Endothelial cell of umbilical vein (primary cell): ENCODE measurements around the gene APCDD1L. TPM values are rescaled to one million over a fixed set of nuclear protein-coding genes. Genes with fewer than 3 reads are reported as not detected.

Source experiments
- BruUV-seq: library from RNA; stranded (reverse); fragments of 400-500 nt; replicated peaks from 2 replicates; lab custom pipeline; 2021; lab: Mats Ljungman, UMichigan
- CTCF ChIA-PET: fragments of 300-600, 350-600 bp; sonication (Branson Sonifier 250); formaldehyde crosslinking; loops from one replicate; lab custom pipeline; 2021; ENCODE audit warnings: antibody characterized with exemption, inconsistent platforms; lab: Charles Lee
- POLR2A ChIA-PET: fragments of 300-600, 350-600 bp; sonication (Branson Sonifier 250); formaldehyde crosslinking; loops from one replicate; lab custom pipeline; 2021; ENCODE audit warnings: antibody characterized with exemption, inconsistent platforms; lab: Charles Lee
- DNase-seq: peaks from one replicate; pipeline ENCODE4 v3.0.0-alpha.2; 2011; ENCODE audit warnings: low read depth, low spot score
- FAIRE-seq: peaks from 2 replicates; lab custom pipeline; 2011; peaks lifted over from hg19 to GRCh38; lab: Jason Lieb, UNC
- H2AFZ ChIP-seq: 2 replicates; pipeline ENCODE4 v1.6.0; 2012; ENCODE audit warnings: low read depth, low read length, control low read depth, inconsistent platforms
- H3K27ac ChIP-seq: 2 replicates; pipeline ENCODE4 v1.5.1; 2011; ENCODE audit warnings: low read depth, mild to moderate bottlenecking, control low read depth, low read length, moderate library complexity; ENCODE audit not compliant: insufficient read depth
- H3K27me3 ChIP-seq, 2 experiments: 2 replicates each; pipeline versions ENCODE4 v1.6.0 to v1.6.1; 2011; ENCODE audit warnings: low read length in 2 of 2, mixed read lengths in 1 of 2; ENCODE audit not compliant: control insufficient read depth in 2 of 2, insufficient read depth in 2 of 2
- H3K36me3 ChIP-seq, 2 experiments: 2 replicates in 1 of 2; 3 replicates in 1 of 2; pipeline ENCODE4 v1.5.1; 2011; ENCODE audit warnings: low read length in 2 of 2, mild to moderate bottlenecking in 1 of 2, moderate library complexity in 1 of 2; ENCODE audit not compliant: control insufficient read depth in 2 of 2, insufficient read depth in 2 of 2; ENCODE audit errors: extremely low read depth in 1 of 2
- H3K4me1 ChIP-seq: 3 replicates; pipeline ENCODE4 v1.5.1; 2011; ENCODE audit warnings: mild to moderate bottlenecking, low read length; ENCODE audit not compliant: control insufficient read depth, insufficient read depth; ENCODE audit errors: extremely low read depth
- H3K4me2 ChIP-seq: 2 replicates; pipeline ENCODE4 v1.6.1; 2011; ENCODE audit warnings: low read length, control low read depth, mixed read lengths; ENCODE audit not compliant: insufficient read depth
- H3K4me3 ChIP-seq, 3 experiments: fragments of 200-600 bp in 1 of 3; sonication (generic), shearing (Covaris generic) in 1 of 3; replicated peaks in 1 of 3; 2 replicates each; pipeline ENCODE4 v1.5.1; 2011 to 2016; ENCODE audit warnings: control low read depth in 3 of 3, low read length in 3 of 3, mild to moderate bottlenecking in 2 of 3, inconsistent platforms in 1 of 3, low read depth in 1 of 3, moderate library complexity in 1 of 3; ENCODE audit not compliant: insufficient read depth in 1 of 3
- H3K79me2 ChIP-seq: 2 replicates; pipeline ENCODE4 v1.6.0; 2012; ENCODE audit warnings: low read length, inconsistent platforms; ENCODE audit not compliant: control insufficient read depth, insufficient read depth
- H3K9ac ChIP-seq: replicated peaks from 2 replicates; pipeline ENCODE3; 2011; ENCODE audit warnings: low read length, control low read depth; ENCODE audit not compliant: insufficient read depth; ENCODE audit errors: extremely low read depth
- H3K9me1 ChIP-seq: replicated peaks from 3 replicates; pipeline ENCODE4 v1.6.0; 2011; ENCODE audit warnings: mild to moderate bottlenecking, low read length; ENCODE audit not compliant: control insufficient read depth, insufficient read depth; ENCODE audit errors: extremely low read depth
- H3K9me3 ChIP-seq: replicated peaks from 2 replicates; pipeline ENCODE4 v1.5.1; 2012; ENCODE audit warnings: low read length, inconsistent platforms; ENCODE audit not compliant: control insufficient read depth, insufficient read depth
- H4K20me1 ChIP-seq: replicated peaks from 2 replicates; pipeline ENCODE3; 2011; ENCODE audit warnings: mild to moderate bottlenecking, low read length; ENCODE audit not compliant: control insufficient read depth, insufficient read depth; ENCODE audit errors: extremely low read depth
- CTCF ChIP-seq, 2 donors: IDR thresholded peaks; 1 replicate in 1 of 2; 2 replicates in 1 of 2; pipeline ENCODE4 v1.5.1; 2011; ENCODE audit warnings: low read length in 2 of 2, mild to moderate bottlenecking in 2 of 2, moderate library complexity in 2 of 2, control low read depth in 1 of 2, inconsistent platforms in 1 of 2, low read depth in 1 of 2; ENCODE audit not compliant: insufficient read depth in 1 of 2; ENCODE audit errors: extremely low read depth in 1 of 2
- EZH2 ChIP-seq: IDR thresholded peaks from 2 replicates; pipeline ENCODE4 v1.6.1; 2012; ENCODE audit warnings: borderline replicate concordance, low read depth, mild to moderate bottlenecking, moderate library complexity, low read length, inconsistent platforms; ENCODE audit not compliant: severe bottlenecking
- FOS ChIP-seq: IDR thresholded peaks from 2 replicates; pipeline ENCODE4 v1.6.1; 2011; ENCODE audit warnings: mild to moderate bottlenecking, low read length, moderate library complexity, borderline replicate concordance; ENCODE audit not compliant: insufficient read depth
- GATA2 ChIP-seq: IDR thresholded peaks from 2 replicates; pipeline ENCODE4 v1.7.0; 2011; ENCODE audit warnings: low read depth, mild to moderate bottlenecking, moderate library complexity, mixed read lengths, low read length; ENCODE audit not compliant: insufficient read length, insufficient read depth
- JUN ChIP-seq: IDR thresholded peaks from 2 replicates; pipeline ENCODE4 v1.6.1; 2011; ENCODE audit warnings: borderline replicate concordance, low read depth; ENCODE audit not compliant: insufficient read length, insufficient read depth
- MAX ChIP-seq: IDR thresholded peaks from 2 replicates; pipeline ENCODE4 v1.6.1; 2011; ENCODE audit not compliant: insufficient read depth, insufficient read length
- MYC ChIP-seq: IDR thresholded peaks from one replicate; pipeline ENCODE4 v1.6.1; 2011; ENCODE audit warnings: mild to moderate bottlenecking, low read depth, low read length
- POLR2A ChIP-seq: IDR thresholded peaks from 2 replicates; pipeline ENCODE4 v1.6.1; 2012; ENCODE audit warnings: low read depth, mild to moderate bottlenecking, control low read depth, low read length
- POLR2AphosphoS5 ChIP-seq: IDR thresholded peaks from 2 replicates; pipeline ENCODE4 v1.6.1; 2012; ENCODE audit warnings: low read depth, mild to moderate bottlenecking, control low read depth, low read length, moderate library complexity; ENCODE audit not compliant: insufficient read depth
- dilution Hi-C: fragments of 300-500 bp; cut with MboI; formaldehyde crosslinking; loops from one replicate; pipeline ENCODE4 v1.15.0; 2019; ENCODE audit warnings: low sequenced_read_pairs; ENCODE audit not compliant: extremely low pct_ligation_motif_present
- intact Hi-C: fragments of 100-400 bp; cut with micrococcal nuclease; formaldehyde crosslinking; loops from one replicate; pipeline ENCODE4 v1.10.0; 2022
- polyA plus RNA-seq, 4 experiments: library from polyadenylated mRNA; depleted of rRNA in 3 of 4; stranded (reverse) in 3 of 4; unstranded in 1 of 4; fragments of >200 nt; gene quantifications; 2 replicates each; pipeline versions ENCODE4 v1.2.1 to v1.2.3, GENCODE V29; 2011 to 2012; ENCODE audit warnings: missing spikeins in 1 of 4
- total RNA-seq: library from RNA; stranded (reverse); gene quantifications from 2 replicates; pipeline ENCODE4 v1.2.3, GENCODE V29; 2021

APCDD1L gene
- total and polyA plus RNA-seq, 2 donors (not counting 3 experiments of a cell fraction or from before 2014, with no cell fraction given) = 0.17 to 1.4 TPM

GRCh38 chr20:58531063-58531462 lies 15.9 kb upstream of the APCDD1L start:
- TF ChIP-seq FOS (no peak), CTCF (IDR thresholded peaks at IDR 0.05; ENCODE audit: extremely low read depth in 1 of 2, insufficient read depth in 1 of 2, low read depth in 1 of 2, low read length in 2 of 2) (no peak), GATA2 (no peak), MYC (no peak), EZH2 (no peak), MAX (no peak), POLR2A (no peak), JUN (no peak), POLR2AphosphoS5 (no peak)
- FAIRE-seq = no peak
- Histone ChIP-seq H3K4me1 (no peaks in the 10 kb centered on the region), H2AFZ (no peak overlapping the region), H3K79me2 (no peaks in the 10 kb centered on the region), H3K27me3 (no peaks in the 10 kb centered on the region), H3K4me2 (no peak overlapping the region), H3K9me3 (peaks cover 1% of the 10 kb centered on the region), H3K27ac (no peak overlapping the region), H3K9ac (no peak overlapping the region), H4K20me1 (no peaks in the 10 kb centered on the region), H3K36me3 (no peaks in the 10 kb centered on the region), H3K4me3 (no peak overlapping the region), H3K9me1 (no peaks in the 10 kb centered on the region)
- DNase-seq = no peak
- ChIA-PET CTCF (interaction anchor here (1.5 kb wide), 1 partner anchor 17 kb away, joined by 3 read pairs; no protein-coding TSS in a partner anchor), POLR2A (no interaction called here)
- BruUV-seq = no TSS peak
- intact Hi-C loops (no loop called here), dilution Hi-C loops (no loop called here)
